HG03064 (cell line): ENCODE data around the gene HOTAIR.

Experiments used
- ATAC-seq: cut with Tn5 transposase; IDR thresholded peaks from one replicate; pipeline ENCODE4 v1.9.1; 2021; ENCODE audit warnings: low read depth; ENCODE audit not compliant: unreplicated experiment

The HOTAIR gene

GRCh38 chr12:53931844-53932581 is 42.7 kb downstream of the HOTAIR start:
- no peak for ATAC-seq

GRCh38 chr12:53930591-53931255 is 44.0 kb downstream of the HOTAIR start:
- no peak for ATAC-seq

- ATAC-seq = no peak
Observed at GRCh38 chr12:53929527-53929926, 45.2 kb downstream of the HOTAIR start.

- ATAC-seq = no peak
Observed at GRCh38 chr12:53928054-53928835, 46.5 kb downstream of the HOTAIR start.

- ATAC-seq = no peak
Observed at GRCh38 chr12:53927220-53928029, 47.3 kb downstream of the HOTAIR start.

GRCh38 chr12:53924521-53925405 is 50.0 kb downstream of the HOTAIR start:
- no peak for ATAC-seq

- ATAC-seq = no peak
Observed at GRCh38 chr12:53916788-53917655, 57.7 kb downstream of the HOTAIR start.
